T-helper 22 cell (primary cell): ENCODE results near the gene DHRS3.

Experiments
- DNase-seq: peaks from one replicate; pipeline ENCODE4 v3.0.0-alpha.2; 2020; ENCODE audit warnings: low read depth

DHRS3 gene

DNA sequence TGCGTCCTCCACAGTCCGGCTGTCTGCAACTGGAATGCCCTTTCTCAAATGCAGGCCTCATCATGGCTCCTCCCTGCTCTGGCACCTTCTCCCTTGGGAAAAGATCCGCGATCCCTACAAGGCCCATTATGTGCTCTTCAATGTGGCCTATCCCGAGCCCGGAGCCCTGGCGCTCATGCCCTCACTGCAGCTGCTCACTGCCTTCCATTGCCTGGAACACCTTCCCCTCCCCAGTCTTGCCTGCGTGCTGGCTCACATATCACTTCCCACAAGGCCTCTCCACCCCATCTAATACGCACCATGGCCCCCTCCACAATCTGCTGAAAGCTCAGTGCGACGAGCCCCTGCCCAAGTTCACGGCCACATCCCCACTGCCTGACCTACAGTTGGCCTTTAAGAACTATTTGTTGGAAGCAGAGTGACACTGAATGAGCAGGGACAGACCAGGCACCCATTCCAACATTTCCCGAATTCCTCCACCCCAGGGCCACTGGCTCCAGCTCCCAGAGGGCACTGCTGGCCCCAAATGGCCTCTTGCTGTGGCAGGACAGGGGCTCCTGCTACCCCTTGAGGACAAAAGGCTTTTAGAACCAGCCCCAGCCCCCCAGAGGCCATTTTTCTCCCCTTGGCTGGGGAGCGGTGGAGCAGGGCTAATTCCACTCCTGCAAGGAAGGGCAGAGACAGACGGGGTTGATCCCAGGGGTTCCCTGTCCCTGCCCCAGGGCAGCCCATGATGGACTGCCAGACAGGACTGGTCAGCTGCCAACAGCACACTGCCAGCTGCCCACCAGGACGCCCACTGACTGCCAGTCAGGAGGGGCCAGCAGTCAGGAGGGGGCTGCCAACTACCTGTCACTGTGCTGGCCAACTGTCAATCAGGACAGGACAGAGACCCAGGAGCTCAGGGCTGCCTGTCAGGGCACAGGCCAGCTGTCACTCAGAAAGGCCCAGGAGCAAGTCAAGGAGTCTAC, 64.8 kb downstream of the DHRS3 start:
- no peak for DNase-seq

DNA sequence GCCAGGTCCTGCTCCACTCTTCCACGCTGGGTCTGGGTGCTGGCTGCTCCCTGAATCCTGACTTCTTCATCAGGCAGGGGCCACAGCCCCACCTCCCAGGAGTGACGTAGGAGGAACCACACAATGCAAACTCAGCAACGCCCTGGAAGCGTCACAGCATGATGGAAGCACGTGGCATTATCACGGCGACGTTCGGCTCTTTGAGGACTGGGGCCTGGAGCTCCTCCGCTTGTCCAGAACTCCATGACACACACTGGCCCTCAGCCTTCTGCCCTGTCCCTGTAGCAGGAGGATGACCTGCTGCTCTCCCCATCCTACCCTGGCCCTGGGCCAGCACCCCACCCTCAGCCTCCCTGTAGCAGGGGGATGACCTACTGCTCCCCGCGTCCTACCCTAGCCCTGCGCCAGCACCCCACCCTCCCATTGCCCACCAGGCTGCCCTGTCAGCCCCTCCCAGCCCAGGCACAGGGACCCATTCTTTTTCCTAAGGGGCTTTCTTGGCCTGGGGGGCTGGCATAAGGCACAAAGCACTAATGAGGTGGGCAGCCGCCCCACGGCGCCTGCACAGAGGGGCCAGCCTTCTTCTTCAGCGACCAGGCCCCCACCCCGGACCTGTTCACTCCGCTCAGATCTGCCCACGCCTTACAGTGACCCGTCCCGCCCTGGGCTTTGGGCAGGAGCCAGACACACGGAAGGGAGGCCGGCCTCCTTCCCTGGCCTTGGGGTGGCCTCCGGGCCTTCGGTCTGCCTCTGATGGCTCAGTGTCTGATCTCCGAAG, 65.7 kb downstream of the DHRS3 start:
- no peak for DNase-seq

DNA sequence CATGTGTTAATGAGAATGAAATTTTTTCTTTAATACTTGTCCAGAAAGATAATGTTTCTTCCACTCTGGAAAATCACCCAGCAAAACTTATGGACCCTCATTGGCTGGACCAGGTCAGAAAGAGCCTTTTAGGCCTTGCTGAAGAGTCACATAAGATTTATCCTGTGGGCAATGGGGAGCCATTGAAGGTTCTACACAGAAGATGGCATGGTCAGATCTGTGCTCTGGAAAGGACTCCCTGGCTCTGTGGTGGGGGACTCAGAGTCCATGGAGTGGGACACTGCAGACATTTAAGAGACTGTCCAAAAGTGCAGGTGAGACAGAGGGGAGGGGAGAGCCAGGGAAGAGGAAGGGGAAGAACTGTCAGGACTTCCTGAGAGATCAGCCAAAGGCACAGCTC, 66.4 kb downstream of the DHRS3 start:
- DNase-seq: no peak

DNA sequence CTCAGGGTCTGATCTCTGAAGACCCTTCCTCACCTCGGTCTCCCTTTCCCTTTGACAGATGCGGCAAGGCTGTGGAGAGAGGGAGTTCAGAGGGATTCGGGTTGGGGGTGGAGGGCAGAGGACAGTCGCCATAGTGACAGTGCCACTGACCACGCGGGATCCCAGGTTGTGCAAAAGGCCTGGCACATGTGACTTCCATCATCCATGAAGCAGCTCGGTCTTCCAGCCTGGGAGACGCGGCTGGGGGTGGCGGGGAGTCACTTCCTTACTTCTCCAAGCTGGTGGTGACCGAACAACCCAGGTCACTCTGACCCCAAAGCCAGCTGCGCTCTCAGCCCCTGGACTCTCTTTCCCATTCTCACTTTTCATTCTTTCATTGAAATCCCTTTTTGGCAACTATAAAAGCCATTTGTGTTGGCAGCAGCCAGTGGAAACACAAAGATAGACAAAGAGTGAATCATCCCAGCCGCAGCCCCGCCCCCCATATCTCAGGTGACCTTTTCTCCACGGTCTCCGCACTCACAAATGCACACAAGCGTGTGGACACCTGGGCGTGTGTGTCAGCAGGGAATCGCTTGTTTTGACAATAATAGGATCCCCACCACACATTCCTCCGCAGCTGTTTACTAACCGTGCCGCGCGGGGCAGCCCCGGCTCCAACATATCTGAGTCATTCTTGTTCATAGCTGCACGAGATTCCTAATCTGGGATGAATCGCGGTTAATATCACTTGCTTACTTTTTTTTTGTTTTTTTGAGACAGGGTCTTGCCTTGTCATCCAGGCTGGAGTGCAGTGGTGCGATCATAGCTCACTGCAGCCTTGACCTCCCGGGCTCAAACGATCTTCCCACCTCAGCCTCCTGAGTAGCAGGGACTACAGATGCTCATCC, 68.3 kb downstream of the DHRS3 start:
- no peak for DNase-seq

DNA sequence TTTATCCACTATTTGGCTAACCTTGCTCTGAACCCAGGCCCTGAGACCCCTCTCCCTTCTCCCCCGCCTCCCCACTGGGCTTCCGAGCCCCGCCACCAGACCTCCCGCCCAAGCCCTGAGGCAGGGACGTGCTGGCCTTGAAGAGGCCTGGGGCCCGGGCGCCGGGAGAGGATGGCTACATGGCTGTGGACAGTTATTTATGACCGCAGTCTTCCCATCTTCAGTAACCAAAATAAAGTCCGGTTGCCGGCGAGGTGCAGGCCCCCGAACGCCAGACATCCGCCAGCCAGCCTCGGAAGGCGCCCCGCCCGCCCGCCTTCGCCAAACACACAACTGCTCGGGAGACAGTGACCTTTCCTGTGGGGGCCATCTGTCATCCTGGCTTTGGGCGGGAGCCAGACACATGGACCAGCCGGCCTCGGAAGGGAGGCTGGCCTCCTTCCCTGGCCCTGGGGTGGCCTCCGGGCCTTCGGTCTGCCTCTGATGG, 69.0 kb downstream of the DHRS3 start:
- no peak for DNase-seq

DNA sequence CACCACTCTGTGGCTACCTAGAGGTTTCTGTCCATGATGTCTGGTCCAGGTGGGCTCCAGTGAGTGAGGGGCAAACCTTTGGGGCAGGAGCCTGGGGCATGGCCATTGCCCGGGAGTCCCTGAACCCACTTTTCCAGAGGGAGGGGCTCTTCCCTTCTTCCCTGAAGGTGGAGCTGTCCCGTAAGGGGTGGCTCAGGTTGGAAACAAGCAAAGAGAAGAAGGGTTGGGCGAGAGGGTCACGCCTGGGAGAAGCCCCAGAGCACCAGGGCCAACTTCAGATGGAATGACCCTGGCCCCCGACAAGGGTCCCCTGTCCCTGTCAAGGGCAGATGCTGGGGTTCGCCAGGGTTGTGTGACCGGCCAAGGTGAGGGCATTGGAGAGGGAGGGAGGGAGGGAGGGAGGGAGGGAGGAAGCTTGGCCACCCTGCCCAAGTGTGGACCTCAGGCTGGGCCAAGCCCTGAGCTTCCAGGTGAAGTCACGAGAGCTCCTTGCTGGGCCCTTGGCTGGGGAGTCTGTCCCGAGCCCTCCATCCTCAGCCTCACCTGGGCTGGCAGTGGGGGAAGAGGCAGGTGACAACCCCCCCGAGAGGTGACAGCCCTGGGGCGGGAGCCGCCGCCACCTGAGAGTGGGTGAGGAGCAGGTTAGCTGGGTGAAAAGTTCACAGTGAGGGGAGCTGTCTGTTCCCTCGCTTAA, 69.6 kb downstream of the DHRS3 start:
- no peak for DNase-seq

DNA sequence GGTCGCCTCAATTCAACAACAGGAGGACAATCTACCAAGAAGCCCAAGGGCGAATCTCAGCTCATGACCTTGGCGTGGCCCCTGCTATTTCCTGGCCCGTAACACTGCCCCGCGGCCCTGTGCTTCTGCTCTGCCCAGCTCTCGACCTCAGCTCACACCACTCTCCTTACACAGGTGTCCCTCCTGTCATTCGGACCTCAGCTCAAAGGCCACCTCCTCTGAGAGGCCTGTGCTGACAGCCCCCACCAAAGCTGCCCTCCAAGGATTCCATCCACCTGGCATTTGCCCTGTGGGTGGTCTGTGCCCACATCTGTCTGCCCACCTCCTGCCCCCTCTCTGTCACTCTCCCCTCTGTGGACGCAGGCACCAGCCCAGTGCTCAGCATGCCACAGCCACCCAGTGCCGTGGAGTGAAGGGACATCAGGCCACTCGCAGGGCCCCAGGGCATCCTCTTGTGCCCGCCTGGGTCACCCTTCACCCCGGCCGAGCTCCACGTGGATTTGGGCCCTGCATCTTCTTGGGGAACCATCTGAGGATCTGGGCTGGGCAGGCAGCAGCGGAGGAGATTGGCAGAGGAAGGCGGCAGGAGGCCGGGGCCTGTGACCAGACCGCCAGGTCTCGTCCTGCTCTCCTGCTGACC, 70.3 kb downstream of the DHRS3 start:
- DNase-seq: no peak

DNA sequence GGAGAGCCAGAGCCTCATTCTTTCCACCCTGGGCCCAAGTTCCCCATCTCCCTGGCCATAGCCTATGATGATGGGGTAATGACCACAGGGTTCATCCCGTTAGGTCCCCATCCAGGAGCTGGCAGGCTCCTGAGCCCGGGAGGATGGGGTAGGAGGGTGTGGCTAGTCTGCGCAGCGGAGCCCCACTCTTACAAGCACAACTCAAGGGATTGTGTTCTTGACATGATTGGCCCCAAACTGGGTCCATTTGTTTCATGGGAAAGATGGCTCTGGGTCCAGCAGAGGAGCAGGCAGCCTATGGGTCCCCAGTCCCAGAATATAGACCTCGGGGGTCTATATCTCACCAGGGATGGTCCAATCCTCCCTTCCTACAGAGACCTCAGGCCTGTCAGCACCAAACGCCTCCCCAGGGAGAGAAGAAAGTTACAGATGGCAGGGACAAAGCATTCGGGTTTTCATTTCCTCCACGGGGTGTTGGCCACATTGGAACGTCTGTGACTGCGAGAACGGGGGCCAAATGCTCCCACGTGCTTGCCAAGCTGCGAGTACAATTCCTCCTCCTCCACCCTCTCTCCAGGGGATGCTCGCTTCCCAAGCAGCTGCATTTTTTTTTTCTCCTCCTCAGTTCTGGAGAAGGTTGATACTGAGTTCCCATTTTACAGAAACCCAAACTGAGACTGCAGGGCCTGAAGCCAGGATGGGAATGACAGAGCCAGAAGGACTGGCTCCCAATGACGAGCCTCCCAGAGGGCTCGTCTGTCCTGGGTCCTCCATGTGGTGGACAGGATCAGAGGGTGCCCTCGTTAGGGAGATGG, 71.0 kb downstream of the DHRS3 start:
- DNase-seq: no peak

DNA sequence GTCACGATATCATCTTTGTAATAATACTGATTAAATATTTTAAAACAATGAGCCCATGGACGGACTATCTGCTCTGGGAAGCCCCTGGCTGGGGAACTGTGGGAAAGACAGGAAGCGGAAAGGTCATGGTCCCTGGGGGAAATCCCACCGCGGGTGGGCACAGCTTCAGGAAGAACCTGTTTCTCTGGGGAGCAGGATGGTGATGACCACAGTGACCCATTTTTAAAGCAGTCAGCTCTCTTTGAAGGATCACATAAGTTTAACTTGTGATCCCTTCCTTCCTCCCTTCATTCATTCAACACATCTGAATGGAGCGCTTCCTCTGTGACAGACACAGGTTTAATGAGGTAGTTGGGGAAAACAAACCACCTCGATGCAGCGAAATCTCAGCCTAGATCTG, 73.0 kb downstream of the DHRS3 start:
- DNase-seq: no peak

DNA sequence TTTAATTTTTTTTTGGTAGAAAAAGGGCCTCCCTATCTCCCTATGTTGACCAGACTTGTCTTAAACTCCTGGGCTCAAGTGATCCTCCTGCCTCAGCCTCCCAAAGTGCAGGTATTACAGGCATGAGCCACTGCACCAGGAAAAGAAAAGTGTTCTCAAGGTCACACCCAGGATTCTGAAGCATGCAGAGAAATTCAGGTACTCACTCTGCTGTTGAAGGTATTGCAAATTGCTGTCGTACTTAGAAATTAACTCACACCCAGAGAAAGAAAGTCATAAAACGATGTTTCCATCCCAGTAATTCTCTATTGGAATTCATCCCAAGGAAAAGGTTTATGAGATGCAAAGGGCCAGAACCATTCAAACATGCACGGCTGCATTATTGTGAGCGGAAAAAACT, 73.7 kb downstream of the DHRS3 start:
- DNase-seq: no peak

DNA sequence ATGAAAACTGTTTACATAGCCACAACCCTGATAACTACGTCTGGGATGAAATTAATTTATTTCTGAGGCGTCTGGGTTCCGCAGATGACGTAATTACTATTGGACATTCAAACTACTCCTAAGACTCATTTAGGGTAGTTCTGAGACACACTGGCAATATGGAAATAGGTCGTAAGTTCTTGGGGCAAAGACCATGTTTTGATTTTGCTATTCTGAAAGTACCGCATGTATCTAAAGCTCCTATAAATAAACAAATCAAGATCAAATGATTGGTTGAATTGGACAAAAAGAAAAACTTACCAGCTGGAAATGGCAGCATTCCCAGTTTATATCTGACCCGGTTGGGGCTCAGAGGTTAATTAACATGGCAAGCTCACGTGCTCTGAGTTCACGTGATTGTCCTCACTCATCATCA, 74.3 kb downstream of the DHRS3 start:
- no peak for DNase-seq

DNA sequence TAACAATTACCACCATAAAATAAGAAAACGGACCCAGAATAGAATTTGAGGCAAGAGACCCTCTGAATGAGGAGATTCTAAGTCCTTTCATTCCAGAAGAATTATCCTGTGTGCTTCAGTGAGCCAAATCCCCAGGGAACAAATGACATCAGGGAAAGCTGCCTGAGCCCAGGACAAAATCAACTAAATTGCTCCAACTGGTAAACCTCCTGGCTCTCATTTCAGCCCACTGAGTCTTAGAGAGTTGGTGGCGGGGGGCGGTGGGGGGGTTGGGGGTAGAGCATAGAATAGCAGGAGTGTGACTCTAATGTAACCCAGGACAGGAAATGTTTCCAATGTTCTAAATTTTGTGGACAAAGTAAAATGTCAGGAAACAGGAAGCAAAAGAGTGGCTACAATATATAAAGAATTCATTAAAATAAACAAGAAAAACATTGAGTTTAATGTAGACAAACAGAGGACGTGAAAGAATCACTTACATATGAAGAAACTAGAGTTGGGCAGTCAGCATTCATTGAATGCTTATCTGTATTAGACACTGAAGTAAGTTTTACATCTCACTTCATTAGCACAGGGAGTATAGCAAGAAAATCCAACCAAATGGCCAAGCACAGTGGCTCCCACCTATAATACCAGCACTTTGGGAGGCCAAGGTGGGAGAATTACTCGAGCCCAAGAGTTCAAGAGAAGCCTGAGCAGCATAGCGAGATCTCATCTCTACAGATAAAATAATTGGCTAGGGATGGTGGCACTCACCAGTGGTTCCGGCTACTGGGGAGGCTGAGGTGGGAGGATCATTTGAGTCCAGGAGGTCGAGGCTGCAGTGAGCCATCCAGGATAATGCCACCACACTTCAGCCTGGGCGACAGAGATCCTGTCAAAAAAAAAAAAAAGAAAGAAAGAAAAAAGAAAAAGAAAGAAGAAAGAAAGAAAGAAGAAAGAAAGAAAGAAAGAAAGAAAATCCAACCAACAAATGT, 75.1 kb downstream of the DHRS3 start:
- DNase-seq: no peak

DNA sequence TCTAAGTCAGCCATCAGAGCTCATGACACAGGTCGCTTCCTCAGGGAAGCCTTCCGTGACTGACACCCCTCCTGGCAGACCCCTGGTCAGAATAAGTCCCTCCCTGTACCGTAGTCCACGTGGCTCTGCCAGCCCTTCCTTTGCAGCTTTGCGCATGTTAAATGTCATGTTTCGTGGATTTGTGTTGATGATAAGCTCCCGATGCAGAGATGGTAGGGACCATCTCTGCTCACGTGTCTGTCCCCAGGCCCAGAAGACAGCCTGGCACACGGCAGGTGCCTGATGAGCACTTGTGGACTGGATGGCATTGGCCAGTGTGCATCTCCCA, 75.9 kb downstream of the DHRS3 start:
- no peak for DNase-seq

DNA sequence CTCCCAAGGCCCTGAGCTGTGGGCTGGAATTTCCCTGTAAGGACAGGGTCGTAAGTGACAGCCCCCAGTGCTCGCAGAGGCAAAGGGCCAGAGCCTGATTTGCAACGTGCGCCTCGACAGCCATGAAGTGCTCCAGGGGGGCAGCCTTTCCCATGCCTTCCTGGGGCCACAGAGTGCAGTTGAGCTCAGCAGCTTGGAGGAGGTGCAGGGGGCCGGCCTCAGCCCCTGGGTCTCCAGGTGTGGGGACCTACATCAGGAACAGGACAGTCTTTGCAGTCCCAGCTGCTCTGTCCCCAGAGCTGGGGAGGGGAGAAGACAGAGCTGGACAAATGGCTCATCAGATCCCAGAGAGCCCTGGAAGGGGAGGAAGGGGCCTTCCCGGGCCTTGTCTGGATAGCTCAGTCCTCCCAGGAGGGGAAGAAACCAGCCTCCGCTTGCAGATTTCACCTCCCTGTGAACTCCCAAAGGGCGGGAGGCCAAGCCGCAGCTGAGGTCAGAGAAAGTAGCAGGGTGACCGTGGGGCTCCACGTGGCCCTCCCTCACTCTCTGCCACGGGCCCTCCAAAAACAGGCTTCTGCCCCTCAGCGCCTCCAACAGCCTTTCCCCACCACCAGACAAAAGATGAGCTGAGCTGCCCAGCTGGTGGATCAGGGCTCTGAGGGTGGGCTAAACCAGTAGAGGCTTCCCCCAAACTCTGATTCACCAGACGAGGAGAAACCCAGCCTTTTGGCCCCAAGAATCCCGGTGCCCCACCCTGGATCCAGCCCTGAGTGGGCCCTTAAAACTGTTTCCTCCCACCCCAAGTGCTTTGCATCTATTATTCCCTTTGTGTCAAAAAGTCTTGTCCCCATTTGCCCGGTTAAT, 76.5 kb downstream of the DHRS3 start:
- DNase-seq: no peak

DNA sequence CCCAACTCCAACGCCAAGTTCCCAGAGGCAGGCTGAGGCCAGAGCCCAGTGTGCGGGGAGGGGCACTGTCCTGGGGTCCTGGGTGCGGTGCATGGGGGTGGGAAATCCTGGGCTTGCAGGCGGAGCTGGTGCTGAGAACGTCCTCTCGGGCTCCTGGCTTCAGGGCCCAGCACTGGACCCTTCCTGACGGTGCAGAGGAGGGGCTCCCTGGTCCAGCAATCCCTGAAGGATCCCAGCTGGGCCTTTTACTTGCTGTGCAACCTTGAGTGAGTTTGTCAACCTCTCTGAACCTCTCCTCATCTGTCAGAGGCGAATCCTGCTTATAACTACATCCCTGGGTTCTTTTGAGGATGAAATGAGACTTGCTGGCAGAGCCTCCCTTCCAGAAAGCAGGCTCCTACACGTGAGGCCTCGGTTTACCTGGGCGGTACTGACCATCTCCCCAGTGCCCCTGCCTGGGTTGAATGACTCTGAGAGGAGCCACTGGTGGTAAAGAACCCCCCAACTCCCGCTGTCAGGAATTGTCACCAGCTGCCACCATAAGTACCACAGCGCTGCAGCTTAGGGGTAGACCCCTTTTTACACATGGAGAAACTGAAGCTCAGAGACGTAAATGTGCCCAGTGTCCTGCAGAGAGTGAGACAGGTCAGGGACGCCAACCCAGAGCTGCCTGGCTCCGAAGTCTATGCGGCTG, 77.3 kb downstream of the DHRS3 start:
- DNase-seq: no peak

DNA sequence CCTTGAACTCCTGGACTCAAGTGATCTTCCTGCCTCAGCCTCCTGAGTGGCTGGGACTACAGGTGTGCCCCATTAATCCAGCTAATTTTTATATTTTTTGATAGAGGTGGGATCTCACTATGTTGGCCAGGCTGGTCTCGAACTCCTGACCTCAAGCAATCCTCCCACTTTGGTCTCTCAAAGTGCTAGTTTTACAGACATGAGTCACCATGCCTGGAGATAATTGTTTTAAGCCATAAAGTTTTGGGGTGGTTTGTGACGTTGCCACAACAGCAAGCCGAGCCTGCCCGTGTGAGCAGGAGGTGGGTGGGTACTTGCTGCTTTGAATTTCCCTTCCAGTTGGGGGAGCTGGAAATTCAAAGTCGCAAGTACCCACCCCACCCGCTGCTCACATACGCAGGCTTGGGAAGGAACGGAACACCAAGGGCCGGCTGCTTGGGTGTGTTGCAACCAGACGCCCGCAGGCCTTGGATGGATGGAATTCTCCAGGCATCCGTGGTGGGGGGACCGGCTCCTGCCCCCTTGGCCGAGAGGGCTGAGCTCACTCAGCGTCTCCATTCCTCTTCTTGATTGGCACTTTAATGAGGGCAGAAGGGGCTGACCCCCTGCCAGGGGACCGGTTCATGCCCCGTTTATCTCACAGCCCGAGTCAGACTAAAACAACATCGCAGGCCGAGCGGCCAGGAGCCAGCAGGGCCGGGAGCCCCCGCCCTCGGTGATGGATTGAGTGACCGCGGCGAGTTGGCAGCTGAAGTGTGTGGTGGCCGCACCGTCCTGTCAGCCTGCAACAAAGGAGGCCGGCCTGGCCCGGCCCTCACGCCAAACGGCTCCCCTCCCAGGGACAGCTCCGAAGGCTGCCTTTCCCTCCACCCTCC, 78.1 kb downstream of the DHRS3 start:
- DNase-seq: no peak
